K562 (cell line): Measurements from ENCODE around the gene NDUFAF3. TPM values are rescaled to one million over a fixed set of nuclear protein-coding genes. Genes with fewer than 3 reads are reported as not detected.
A peak's percentile ranks its signal among the peaks of the same experiment; 100 is the strongest.

Experiments
- CBFB ChIP-seq: sonication (generic); formaldehyde crosslinking; IDR thresholded peaks from 2 replicates; pipeline ENCODE4 v1.4.0; 2020; ENCODE audit warnings: mild to moderate bottlenecking, missing genetic modification reagents
- CREB3L1 ChIP-seq: fragments of 450-650 bp; IDR thresholded peaks from 2 replicates; pipeline ENCODE4 v1.6.1; 2014; ENCODE audit warnings: low read depth, mild to moderate bottlenecking, moderate library complexity, borderline replicate concordance
- ELF2 ChIP-seq: fragments of 250-450 bp; sonication (Bioruptor Pico); IDR thresholded peaks from 2 replicates; pipeline ENCODE4 v1.5.0; 2021; ENCODE audit warnings: mild to moderate bottlenecking
- FOXP4 ChIP-seq: sonication (generic); formaldehyde crosslinking; IDR thresholded peaks from 2 replicates; pipeline ENCODE4 v1.8.0; 2022; ENCODE audit warnings: mild to moderate bottlenecking, missing genetic modification reagents, borderline replicate concordance
- GABPB2 ChIP-seq: fragments of 250-450 bp; sonication (Bioruptor Pico); conservative IDR thresholded peaks from 2 replicates; pipeline ENCODE4 v1.5.1; 2021; ENCODE audit warnings: mild to moderate bottlenecking
- HES1 ChIP-seq: fragments of 450-650 bp; IDR thresholded peaks from 2 replicates; pipeline ENCODE4 v1.6.1; 2016; ENCODE audit warnings: low read depth, mild to moderate bottlenecking, moderate library complexity
- IRF2 ChIP-seq: sonication (generic); formaldehyde crosslinking; IDR thresholded peaks from 2 replicates; pipeline ENCODE4 v1.8.1; 2022; ENCODE audit warnings: mild to moderate bottlenecking, missing genetic modification reagents
- MEF2A ChIP-seq: IDR thresholded peaks from 2 replicates; pipeline ENCODE4 v1.6.1; 2011; ENCODE audit warnings: low read depth, mild to moderate bottlenecking, low read length, moderate library complexity; ENCODE audit not compliant: control insufficient read depth
- NR2C1 ChIP-seq, 2 experiments: fragments of 450-650 bp; IDR thresholded peaks; 2 replicates each; pipeline ENCODE4 v1.6.1; 2017; ENCODE audit warnings: mild to moderate bottlenecking in 2 of 2, antibody characterized with exemption in 1 of 2, inconsistent platforms in 1 of 2, missing compliant biosample characterization in 1 of 2, missing genetic modification characterization in 1 of 2
- POLR2G ChIP-seq: fragments of 200-400 bp; formaldehyde crosslinking; IDR thresholded peaks from 2 replicates; pipeline ENCODE4 v1.6.1; 2017; ENCODE audit warnings: low read depth, mild to moderate bottlenecking, antibody characterized with exemption, low read length, moderate library complexity
- TCF15 ChIP-seq: fragments of 250-450 bp; sonication (Bioruptor Pico); IDR thresholded peaks from 2 replicates; pipeline ENCODE4 v1.8.0; 2022; ENCODE audit warnings: moderate library complexity, mild to moderate bottlenecking, inconsistent platforms
- TRIM28 ChIP-seq: fragments of 450-650 bp; IDR thresholded peaks from 2 replicates; pipeline ENCODE4 v1.6.1; 2017
- ZNF318 ChIP-seq, 2 experiments: fragments of 450-650 bp; IDR thresholded peaks; 2 replicates each; pipeline ENCODE4 v1.6.1; 2016; ENCODE audit warnings: mild to moderate bottlenecking in 2 of 2, borderline replicate concordance in 1 of 2, low read depth in 1 of 2, moderate library complexity in 1 of 2
- polyA plus RNA-seq, 8 experiments: library from polyadenylated mRNA; depleted of rRNA in 4 of 8; stranded (reverse) in 5 of 8; unstranded in 3 of 8; fragments of >200 nt; fragmentation: Nextera tagmentation in 2 of 8; fragmentation: Illumina TruSeq in 1 of 8; extraction: Ambion mirVana in 2 of 8; extraction: Trizol in 1 of 8; gene quantifications; 2 replicates each; pipeline versions ENCODE4 v1.2.1 to v1.2.3, GENCODE V29; 2011 to 2014; ENCODE audit warnings: inconsistent platforms in 1 of 8, missing spikeins in 1 of 8
- total RNA-seq, 7 experiments: library from RNA; depleted of rRNA in 6 of 7; stranded (reverse); fragments of >200 nt in 6 of 7; fragmentation: Illumina TruSeq in 2 of 7; extraction: Trizol in 2 of 7; gene quantifications; 2 replicates each; pipeline versions ENCODE4 v1.2.1 to v1.2.3, GENCODE V29; 2011 to 2021; ENCODE audit warnings: low replicate concordance in 1 of 7

The NDUFAF3 gene
- total and polyA plus RNA-seq, 9 of the 15 experiments (the other 6 are each of a cell fraction or from before 2014, with no cell fraction given) = 17.0 to 127 (median 36.3) TPM

- TF ChIP-seq TRIM28 = no peak
- TF ChIP-seq POLR2G = peak; percentile 62
- peak; percentile 51; the same call in 1 of the 2 replicates for TF ChIP-seq CREB3L1
- TF ChIP-seq NR2C1 (IDR thresholded peaks at IDR 0.05) = no peak
- no peak for TF ChIP-seq NR2C1 (tag; IDR thresholded peaks at IDR 0.05)
- no peak for TF ChIP-seq TCF15 (CRISPR knock-in tag)
- no peak for TF ChIP-seq MEF2A
- TF ChIP-seq ZNF318 (IDR thresholded peaks at IDR 0.05; ENCODE audit: borderline replicate concordance in 1 of 2, low read depth in 1 of 2) = no peak
- no peak for TF ChIP-seq ELF2 (CRISPR knock-in tag)
- no peak for TF ChIP-seq IRF2 (CRISPR knock-in tag)
- no peak for TF ChIP-seq HES1
- no peak; the same call in 1 of the 2 replicates for TF ChIP-seq CBFB
- TF ChIP-seq GABPB2 (CRISPR knock-in tag) = no peak
- TF ChIP-seq FOXP4 (CRISPR knock-in tag) = no peak
Observed at GRCh38 chr3:49021813-49022687, at the start of gene NDUFAF3 (continued).
